ENCODE data around the gene PPP5C. TPM values are rescaled to one million over a fixed set of nuclear protein-coding genes. Genes with fewer than 3 reads are reported as not detected.

Gene PPP5C
- polyA plus RNA-seq, 3 donors, result 9.9 to 76.3 (median 12.6) TPM

- Histone ChIP-seq H3K27me3 (ENCODE audit: control insufficient read depth in 2 of 2, insufficient read depth in 2 of 2, low read length in 2 of 2) (no peaks in the 10 kb centered on the region), H3K9ac (ENCODE audit: insufficient read depth, low read length, poor library complexity, severe bottlenecking) (no peak overlapping the region), H3K36me3 (replicated peaks in 1 of 2; ENCODE audit: control insufficient read depth in 1 of 2, insufficient read depth in 2 of 2, low read length in 2 of 2) (no peaks in the 10 kb centered on the region), H3K27ac (ENCODE audit: low read depth in 1 of 2, low read length in 2 of 2) (no peak overlapping the region), H3K4me3 (replicated peaks in 1 of 3; ENCODE audit: low read depth in 2 of 3, low read length in 3 of 3) (no peak overlapping the region), H3K4me2 (replicated peaks; ENCODE audit: extremely low read depth, low read length, poor library complexity, severe bottlenecking) (no peak overlapping the region), H3K4me1 (ENCODE audit: control insufficient read depth in 1 of 2, insufficient read depth in 2 of 2, low read length in 2 of 2) (no peaks in the 10 kb centered on the region), H4K20me1 (ENCODE audit: insufficient read depth, low read length) (no peaks in the 10 kb centered on the region), H2AFZ (ENCODE audit: insufficient read depth, low read depth, low read length, poor library complexity, severe bottlenecking) (no peak overlapping the region), H3K79me2 (ENCODE audit: insufficient read depth, low read length) (no peaks in the 10 kb centered on the region), H3K9me3 (replicated peaks in 1 of 2; ENCODE audit: control insufficient read depth in 1 of 2, insufficient read depth in 1 of 2, low read length in 2 of 2) (peaks cover 6 to 15% of the 10 kb centered on the region in 2 donors)
- no peak overlapping the region for H3K27ac Mint-ChIP-seq
- no peaks in the 10 kb centered on the region for H3K36me3 Mint-ChIP-seq
- H3K27me3 Mint-ChIP-seq (ENCODE audit: low read depth in 3 of 3), result peaks cover 0 to 8% (median 0%) of the 10 kb centered on the region in 3 donors
- intact Hi-C loops (cut with micrococcal nuclease), result no loop called here
- whole genome bisulfite sequencing (ENCODE audit: insufficient coverage), result 92% methylated on average over 14 of the region's 15 CpGs
- H3K9me3 Mint-ChIP-seq, result peaks cover 8 to 35% (median 21%) of the 10 kb centered on the region in 7 donors
- H3K4me1 Mint-ChIP-seq, result no peaks in the 10 kb centered on the region
- TF ChIP-seq CTCF (IDR thresholded peaks at IDR 0.05), result no peak
- H3K4me3 Mint-ChIP-seq, result no peak overlapping the region
- DNase-seq, result no peak
These were observed 38.4 kb upstream of the PPP5C start for GRCh38 chr19:46308510-46308909.

- Histone ChIP-seq H3K36me3 (replicated peaks in 1 of 2; ENCODE audit: control insufficient read depth in 1 of 2, insufficient read depth in 2 of 2, low read length in 2 of 2) (no peaks in the 10 kb centered on the region), H2AFZ (ENCODE audit: insufficient read depth, low read depth, low read length, poor library complexity, severe bottlenecking) (no peak overlapping the region), H4K20me1 (ENCODE audit: insufficient read depth, low read length) (no peaks in the 10 kb centered on the region), H3K4me1 (ENCODE audit: control insufficient read depth in 1 of 2, insufficient read depth in 2 of 2, low read length in 2 of 2) (no peaks in the 10 kb centered on the region), H3K9ac (ENCODE audit: insufficient read depth, low read length, poor library complexity, severe bottlenecking) (no peak overlapping the region), H3K79me2 (ENCODE audit: insufficient read depth, low read length) (no peaks in the 10 kb centered on the region), H3K27ac (ENCODE audit: low read depth in 1 of 2, low read length in 2 of 2) (no peak overlapping the region), H3K4me3 (replicated peaks in 1 of 3; ENCODE audit: low read depth in 2 of 3, low read length in 3 of 3) (no peak overlapping the region), H3K4me2 (replicated peaks; ENCODE audit: extremely low read depth, low read length, poor library complexity, severe bottlenecking) (no peak overlapping the region), H3K9me3 (replicated peaks in 1 of 2; ENCODE audit: control insufficient read depth in 1 of 2, insufficient read depth in 1 of 2, low read length in 2 of 2) (peaks cover 6 to 13% of the 10 kb centered on the region in 2 donors), H3K27me3 (ENCODE audit: control insufficient read depth in 2 of 2, insufficient read depth in 2 of 2, low read length in 2 of 2) (no peaks in the 10 kb centered on the region)
- no peak for DNase-seq
- Mint-ChIP-seq H3K36me3 (no peaks in the 10 kb centered on the region), H3K27me3 (ENCODE audit: low read depth in 3 of 3) (peaks cover 0 to 7% (median 0%) of the 10 kb centered on the region in 3 donors), H3K27ac (no peak overlapping the region), H3K4me3 (no peak overlapping the region), H3K9me3 (peaks cover 8 to 32% (median 18%) of the 10 kb centered on the region in 7 donors), H3K4me1 (no peaks in the 10 kb centered on the region)
- 88% methylated on average over 10 of the region's 10 CpGs for WGBS (ENCODE audit: insufficient coverage)
- no peak for TF ChIP-seq CTCF (IDR thresholded peaks at IDR 0.05)
- intact Hi-C loops (cut with micrococcal nuclease), result no loop called here
These were observed 37.8 kb upstream of the PPP5C start for GRCh38 chr19:46309056-46309455.
